HG02642 (cell line): ENCODE results near the gene UBAC2.
A peak's percentile ranks its signal among the peaks of the same experiment; 100 is the strongest.

Experiments used
- ATAC-seq: cut with Tn5 transposase; IDR thresholded peaks from one replicate; pipeline ENCODE4 v1.9.1; 2021; ENCODE audit warnings: mild to moderate bottlenecking; ENCODE audit not compliant: unreplicated experiment, poor library complexity

Gene UBAC2

GRCh38 chr13:99287551-99287950 is 86.9 kb downstream of the UBAC2 start:
- ATAC-seq = no peak

- ATAC-seq = peak; percentile 91
These were observed 87.4 kb downstream of the UBAC2 start for GRCh38 chr13:99288089-99288488.

GRCh38 chr13:99289271-99289670 is 88.6 kb downstream of the UBAC2 start:
- no peak for ATAC-seq

- no peak for ATAC-seq
These were observed 89.2 kb downstream of the UBAC2 start for GRCh38 chr13:99289674-99290337.

GRCh38 chr13:99290894-99291293 is 90.2 kb downstream of the UBAC2 start:
- no peak for ATAC-seq

GRCh38 chr13:99293178-99293577 is 92.5 kb downstream of the UBAC2 start:
- no peak for ATAC-seq

GRCh38 chr13:99294198-99294597 is 93.5 kb downstream of the UBAC2 start:
- ATAC-seq = no peak

- no peak for ATAC-seq
These were observed 94.3 kb downstream of the UBAC2 start for GRCh38 chr13:99294958-99295357.

- ATAC-seq = no peak
These were observed 95.0 kb downstream of the UBAC2 start for GRCh38 chr13:99295488-99296252.

- ATAC-seq = peak; percentile 38
These were observed 95.7 kb downstream of the UBAC2 start for GRCh38 chr13:99296398-99296797.

- ATAC-seq = no peak
These were observed 96.7 kb downstream of the UBAC2 start for GRCh38 chr13:99297331-99297730.

- ATAC-seq = no peak
These were observed 97.4 kb downstream of the UBAC2 start for GRCh38 chr13:99298056-99298455.

GRCh38 chr13:99299256-99299919 is 98.7 kb downstream of the UBAC2 start:
- no peak for ATAC-seq

- ATAC-seq = peak; percentile 26
These were observed 99.3 kb downstream of the UBAC2 start for GRCh38 chr13:99299920-99300341.

GRCh38 chr13:99301056-99301838 is 100.6 kb downstream of the UBAC2 start:
- no peak for ATAC-seq

- ATAC-seq = no peak
These were observed 101.4 kb downstream of the UBAC2 start for GRCh38 chr13:99301913-99302636.

- no peak for ATAC-seq
These were observed 102.2 kb downstream of the UBAC2 start for GRCh38 chr13:99302637-99303505.

- ATAC-seq = no peak
These were observed 103.3 kb downstream of the UBAC2 start for GRCh38 chr13:99303863-99304521.
